ENCODE measurements around the gene SIDT2. TPM values are rescaled to one million over a fixed set of nuclear protein-coding genes. Genes with fewer than 3 reads are reported as not detected.
"Not testable (repeated sequence)": the region's sequence is repeated elsewhere in the genome, so short reads cannot be mapped to it uniquely, and the experiment has no call there.

Gene SIDT2
- total RNA-seq, 1 experiment from 2014 or later, result 20.3 TPM

- POLR2A ChIA-PET (ENCODE audit: unreplicated experiment); CTCF ChIA-PET; BruUV-seq (replicated peaks): not testable (repeated sequence)
Observed at GRCh38 chr11:117209351-117210125, 31.0 kb downstream of the SIDT2 start.

GRCh38 chr11:117210620-117211019, 32.1 kb downstream of the SIDT2 start:
- no peaks in the 10 kb centered on the region for H3K4me1 ChIP-seq (replicated peaks; ENCODE audit: insufficient read depth)
- H3K9me2 ChIP-seq (ENCODE audit: insufficient read depth), result no peaks in the 10 kb centered on the region
- H4K20me1 ChIP-seq (ENCODE audit: insufficient read depth), result no peaks in the 10 kb centered on the region
- no peak for TF ChIP-seq CTCF (conservative IDR thresholded peaks at IDR 0.05)
- no peak for TF ChIP-seq EZH2 (IDR thresholded peaks at IDR 0.05; ENCODE audit: low read depth)
- no peaks in the 10 kb centered on the region for H3K79me2 ChIP-seq (ENCODE audit: low read depth)
- H3K4me3 ChIP-seq, result no peak overlapping the region
- no peaks in the 10 kb centered on the region for H3K36me3 ChIP-seq (ENCODE audit: low read depth)
- H3K27ac ChIP-seq, result no peak overlapping the region
- DNase-seq, result no peak
- H3K4me2 ChIP-seq, result no peak overlapping the region
- H3K9me3 ChIP-seq (ENCODE audit: insufficient read depth, low read depth), result no peaks in the 10 kb centered on the region
- intact Hi-C loops (cut with micrococcal nuclease; ENCODE audit: unreplicated experiment), result no loop called here
- ChIA-PET POLR2A (ENCODE audit: unreplicated experiment) (no interaction called here), CTCF (no interaction called here)
- H2AFZ ChIP-seq, result no peak overlapping the region
- no TSS peak for BruUV-seq (replicated peaks)
- no peaks in the 10 kb centered on the region for H3K27me3 ChIP-seq (ENCODE audit: insufficient read depth, low read depth)
- H3F3A ChIP-seq (ENCODE audit: insufficient read depth, low read depth), result peaks cover 4% of the 10 kb centered on the region

More at GRCh38 chr11:117209351-117210125, 31.0 kb downstream of the SIDT2 start:
- H3K4me2 ChIP-seq; DNase-seq; H2AFZ ChIP-seq; H3K4me1 ChIP-seq (replicated peaks; ENCODE audit: insufficient read depth); H3K9me3 ChIP-seq (ENCODE audit: insufficient read depth, low read depth); H3K27me3 ChIP-seq (ENCODE audit: insufficient read depth, low read depth); H3K79me2 ChIP-seq (ENCODE audit: low read depth); intact Hi-C loops (cut with micrococcal nuclease; ENCODE audit: unreplicated experiment); H3K4me3 ChIP-seq; H3K9me2 ChIP-seq (ENCODE audit: insufficient read depth); H3K27ac ChIP-seq; H3F3A ChIP-seq (ENCODE audit: insufficient read depth, low read depth); H3K36me3 ChIP-seq (ENCODE audit: low read depth); H4K20me1 ChIP-seq (ENCODE audit: insufficient read depth): not testable (repeated sequence)

GRCh38 chr11:117212697-117213355, 34.3 kb downstream of the SIDT2 start:
- intact Hi-C loops (cut with micrococcal nuclease; ENCODE audit: unreplicated experiment), result no loop called here
- no TSS peak for BruUV-seq (replicated peaks)

More at GRCh38 chr11:117212697-117213355, 34.3 kb downstream of the SIDT2 start:
- ChIA-PET CTCF (no interaction called here), POLR2A (ENCODE audit: unreplicated experiment) (interaction anchor here (0.7 kb wide), 1 partner anchor 68 kb away, joined by 8 read pairs; no protein-coding TSS in a partner anchor)
- H4K20me1 ChIP-seq (ENCODE audit: insufficient read depth), result no peaks in the 10 kb centered on the region
- H3K9me2 ChIP-seq (ENCODE audit: insufficient read depth), result no peaks in the 10 kb centered on the region
- no peak overlapping the region for H2AFZ ChIP-seq
- H3K27ac ChIP-seq, result no peak overlapping the region
- H3K27me3 ChIP-seq (ENCODE audit: insufficient read depth, low read depth), result no peaks in the 10 kb centered on the region
- H3F3A ChIP-seq (ENCODE audit: insufficient read depth, low read depth), result peaks cover 7% of the 10 kb centered on the region
- H3K79me2 ChIP-seq (ENCODE audit: low read depth), result no peaks in the 10 kb centered on the region
- H3K9me3 ChIP-seq (ENCODE audit: insufficient read depth, low read depth), result no peaks in the 10 kb centered on the region
- H3K36me3 ChIP-seq (ENCODE audit: low read depth), result no peaks in the 10 kb centered on the region
- no peak overlapping the region for H3K4me3 ChIP-seq
- no peaks in the 10 kb centered on the region for H3K4me1 ChIP-seq (replicated peaks; ENCODE audit: insufficient read depth)
- no peak overlapping the region for H3K4me2 ChIP-seq
- DNase-seq, result no peak
- no peak for TF ChIP-seq CTCF (conservative IDR thresholded peaks at IDR 0.05)
- no peak for TF ChIP-seq EZH2 (IDR thresholded peaks at IDR 0.05; ENCODE audit: low read depth)
